GM21515 (cell line): ENCODE data around the gene UBTF.

Experiments
- ATAC-seq: cut with Tn5 transposase; IDR thresholded peaks from one replicate; pipeline ENCODE4 v1.9.1; 2021; ENCODE audit not compliant: unreplicated experiment

Gene UBTF

GRCh38 chr17:44219616-44220212 is at the start of gene UBTF:
Gene UBTF, minus strand, starts transcription at chr17:44219675. Its CDS starts 1,446 bp downstream, at chr17:44218229.
- peak; percentile 3 for ATAC-seq

DNA sequence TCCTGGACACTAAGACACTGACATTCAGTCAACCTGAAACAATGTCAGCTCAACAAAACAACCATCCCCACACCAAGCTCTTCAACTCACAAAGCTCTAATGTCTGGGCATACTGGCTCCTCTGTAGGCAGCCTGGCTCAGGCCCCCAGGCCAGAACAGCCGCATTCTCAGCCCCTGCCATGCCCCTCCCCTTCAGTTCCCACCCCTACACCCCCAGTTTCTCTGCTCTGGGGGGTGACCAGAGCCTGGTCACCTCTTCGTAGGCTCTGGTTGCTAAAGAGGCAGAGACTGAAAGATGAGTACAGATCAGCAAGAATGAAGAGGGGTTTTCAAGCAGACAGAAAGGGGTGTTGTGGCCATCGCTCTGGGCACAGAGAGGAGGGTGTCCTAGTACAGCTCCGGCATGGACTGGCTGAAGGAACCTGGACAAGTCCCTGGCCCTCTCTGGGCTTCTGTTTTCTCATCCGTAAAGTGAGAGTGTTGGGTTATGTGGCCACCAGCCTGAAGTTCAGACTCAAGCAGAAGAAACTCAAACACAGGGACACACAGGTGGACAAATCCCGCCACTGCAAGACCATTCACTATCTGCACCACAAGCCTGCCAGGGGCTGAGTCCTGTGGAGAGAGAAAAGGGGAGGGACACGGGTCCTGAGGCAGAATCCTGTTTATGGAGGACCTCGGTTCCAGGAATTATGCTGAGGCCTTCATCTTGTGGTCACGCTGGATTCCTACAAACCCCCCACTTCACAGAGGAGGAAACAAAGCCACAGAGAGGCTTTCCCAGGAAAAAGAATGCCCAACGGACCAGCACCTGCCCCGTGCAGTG is 49.4 kb upstream of the UBTF start:
- no peak for ATAC-seq

DNA sequence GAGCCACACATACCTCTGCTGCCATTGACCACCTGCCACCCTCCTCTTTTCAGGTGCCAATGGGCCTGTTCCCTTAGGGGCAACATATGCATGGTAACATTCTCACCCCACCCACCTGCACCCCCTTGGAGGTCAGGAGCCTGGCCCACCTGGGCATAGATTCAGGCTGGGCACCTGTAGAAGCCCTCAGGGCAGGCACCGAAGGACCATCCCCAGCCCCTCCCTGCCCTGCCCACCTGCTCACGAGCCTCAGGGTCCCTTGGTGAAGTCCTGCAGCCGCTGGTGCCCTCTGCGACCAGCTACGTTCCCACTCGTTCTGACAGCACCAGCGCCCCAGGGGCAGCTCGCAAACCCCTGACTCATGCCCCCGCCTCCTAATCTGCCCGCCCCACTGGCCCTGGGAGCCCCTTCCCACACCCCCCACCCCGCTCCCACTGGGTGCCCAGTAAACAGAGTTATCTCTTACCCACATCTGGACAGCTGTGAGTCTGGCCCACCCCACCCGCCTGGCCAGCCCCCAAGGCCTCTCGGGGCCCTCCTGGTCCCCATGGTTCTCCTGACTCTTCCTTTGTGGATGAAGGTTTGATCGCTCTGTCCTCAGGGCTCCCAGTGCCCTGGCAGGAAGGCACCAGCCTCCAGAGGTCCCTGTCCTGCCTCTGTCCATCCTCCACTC is 48.5 kb upstream of the UBTF start, which contains the start of gene SLC4A1:
Gene SLC4A1 (minus strand): TSS at position 318 of the 673 bp plus-strand sequence. CDS start 5,269 bp downstream, outside the sequence.
- ATAC-seq = no peak

DNA sequence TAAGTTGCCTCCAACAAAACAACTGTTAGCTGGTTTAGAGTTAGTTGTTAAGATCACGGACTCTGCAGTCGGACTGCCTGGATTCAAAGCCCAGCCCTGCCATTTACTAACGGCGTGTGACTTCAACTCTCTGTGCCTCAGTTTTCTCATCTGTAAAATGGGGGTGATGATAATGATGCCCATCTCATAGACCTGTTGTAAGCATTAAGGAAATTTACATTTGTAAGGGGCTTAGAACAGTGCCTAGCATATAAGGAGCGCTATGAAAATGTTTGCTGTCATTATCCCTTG is 47.6 kb upstream of the UBTF start:
- ATAC-seq = no peak

DNA sequence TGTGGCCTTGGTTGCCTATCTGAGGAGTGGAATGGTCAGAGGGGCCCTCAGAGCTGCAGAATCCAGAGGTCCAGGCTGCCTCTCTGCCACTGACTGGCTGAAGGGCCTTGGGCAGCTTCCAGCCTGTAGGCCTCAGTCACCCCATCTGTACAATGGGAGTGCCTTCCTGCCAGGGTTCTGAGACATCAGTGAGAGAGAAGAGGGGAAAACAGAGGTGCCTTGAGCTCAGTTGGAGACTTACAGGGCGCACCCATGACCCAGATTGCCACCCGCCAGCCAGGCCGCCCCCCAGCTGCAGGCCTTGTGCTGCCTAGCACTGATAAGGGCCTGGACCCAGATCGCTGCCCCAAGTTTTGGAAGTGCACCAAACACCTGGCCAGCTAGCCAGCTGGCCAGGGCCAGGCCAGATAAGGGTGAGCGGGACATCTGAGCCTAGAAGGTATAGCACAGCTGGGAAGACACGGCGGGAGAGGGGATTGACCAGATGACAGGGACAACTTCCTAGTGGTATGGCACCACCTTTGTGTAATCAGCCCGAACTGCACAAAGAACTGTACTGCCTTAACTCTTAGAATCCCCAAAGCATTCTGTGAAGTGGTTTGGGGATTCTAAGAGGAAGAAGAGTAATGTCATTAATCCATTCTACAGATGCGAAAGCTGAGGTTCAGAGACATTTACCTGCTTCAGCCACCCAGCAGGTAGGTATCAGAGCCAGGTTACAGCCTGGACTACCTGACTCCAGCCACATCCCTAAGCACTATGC is 47.1 kb upstream of the UBTF start:
- no peak for ATAC-seq

- ATAC-seq = no peak
Observed at GRCh38 chr17:44263345-44263902, 43.9 kb upstream of the UBTF start.

DNA sequence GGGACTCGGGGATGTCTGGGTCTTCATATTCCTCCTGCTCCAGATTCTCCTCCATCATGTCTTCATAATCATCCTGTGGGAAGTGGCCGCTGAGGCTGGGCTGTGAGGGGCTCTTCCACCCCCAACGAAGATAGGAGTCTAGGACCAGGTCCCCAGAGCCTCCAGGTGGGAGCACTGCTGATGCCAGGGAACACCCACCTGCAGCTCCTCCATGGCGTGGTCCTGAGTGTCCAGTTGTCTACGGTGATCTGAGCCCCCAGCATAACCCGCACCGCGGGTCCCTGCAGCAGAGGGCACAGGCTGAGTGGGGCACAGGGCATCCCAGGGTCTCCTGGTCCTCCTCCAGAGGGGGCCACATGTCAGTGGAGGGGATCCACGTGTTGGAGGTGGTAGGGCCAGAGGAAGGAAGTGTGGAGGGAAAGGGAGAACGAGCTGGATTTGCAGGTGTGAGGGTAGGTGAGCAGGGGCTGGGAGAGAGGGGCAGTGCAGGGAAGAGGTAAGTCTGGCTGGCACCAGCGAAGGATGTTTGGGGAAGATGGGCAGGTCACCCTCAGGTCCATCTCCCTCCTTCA is 43.3 kb upstream of the UBTF start:
- ATAC-seq = no peak

GRCh38 chr17:44260296-44260695 is 40.8 kb upstream of the UBTF start:
- ATAC-seq = no peak

- no peak for ATAC-seq
Observed at GRCh38 chr17:44258811-44259351, 39.4 kb upstream of the UBTF start.

GRCh38 chr17:44257815-44258760 is 38.6 kb upstream of the UBTF start:
- ATAC-seq = no peak

GRCh38 chr17:44256671-44257070 is 37.2 kb upstream of the UBTF start:
- no peak for ATAC-seq

GRCh38 chr17:44255915-44256314 is 36.4 kb upstream of the UBTF start:
- no peak for ATAC-seq

GRCh38 chr17:44254361-44255095 is 35.1 kb upstream of the UBTF start:
- no peak for ATAC-seq

- ATAC-seq = no peak
Observed at GRCh38 chr17:44253006-44253405, 33.5 kb upstream of the UBTF start.

GRCh38 chr17:44251062-44251461 is 31.6 kb upstream of the UBTF start:
- no peak for ATAC-seq

DNA sequence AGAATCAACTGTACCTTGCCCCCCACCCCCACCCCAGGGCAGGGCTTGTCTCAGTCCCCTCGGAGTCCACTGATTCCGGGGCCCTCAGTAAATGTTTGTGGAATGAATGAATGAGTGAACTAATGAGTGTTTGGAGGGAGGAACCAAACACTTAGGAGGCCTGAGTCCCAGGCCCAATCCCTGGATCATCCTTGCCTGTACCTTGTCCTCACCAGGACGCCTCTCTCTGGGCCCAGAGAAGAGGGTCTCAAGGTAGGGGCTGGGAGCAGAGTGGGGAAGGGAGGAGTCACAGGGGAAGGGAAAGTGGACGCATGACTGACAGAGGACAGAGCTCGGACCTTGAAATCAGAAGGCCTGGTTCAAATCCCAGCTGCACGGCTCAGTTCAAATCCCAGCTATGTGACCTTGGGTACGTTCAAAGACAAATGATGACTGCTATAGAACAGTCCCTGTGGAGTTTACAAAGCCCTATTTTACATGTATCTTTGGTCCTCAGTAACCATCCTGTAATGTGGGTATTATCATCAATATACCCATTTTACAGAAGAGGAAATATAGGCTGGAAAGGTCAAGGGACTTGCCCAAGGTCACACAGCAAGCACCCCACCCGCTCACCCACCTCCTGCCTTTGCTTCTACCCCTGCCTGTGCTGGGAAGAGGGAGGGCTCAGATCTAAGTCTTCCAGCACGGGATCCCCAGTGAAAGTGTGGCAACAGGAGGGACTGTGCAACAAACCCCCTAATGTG is 30.2 kb upstream of the UBTF start:
- no peak for ATAC-seq

GRCh38 chr17:44247876-44248736 is 28.6 kb upstream of the UBTF start:
- no peak for ATAC-seq
